ENCODE data around the gene LSM3. TPM values are rescaled to one million over a fixed set of nuclear protein-coding genes. Genes with fewer than 3 reads are reported as not detected.

The LSM3 gene
- total and polyA plus RNA-seq, 2 of the 4 experiments (the other 2 are of a cell fraction), result 3.4 to 11.5 TPM

GRCh38 chr3:14240366-14240765, 61.7 kb downstream of the LSM3 start:
- Histone ChIP-seq H3K14ac (replicated peaks; ENCODE audit: low read depth, low read length) (no peak overlapping the region), H3K23ac (ENCODE audit: low read depth, low read length) (no peak overlapping the region), H3K4ac (ENCODE audit: low read depth, low read length) (no peak overlapping the region), H2BK15ac (ENCODE audit: low read depth, low read length) (no peak overlapping the region), H2BK20ac (ENCODE audit: low read depth, low read length) (no peak overlapping the region; the same call in 1 of the 2 replicates), H3K79me1 (ENCODE audit: low read depth in 1 of 2, low read length in 2 of 2) (no peaks in the 10 kb centered on the region), H3K9me1 (ENCODE audit: insufficient read depth, low read length) (no peaks in the 10 kb centered on the region), H3K4me1 (ENCODE audit: control insufficient read depth, insufficient read depth, low read length) (peaks cover 15% of the 10 kb centered on the region), H2BK5ac (ENCODE audit: low read depth, low read length, poor library complexity, severe bottlenecking) (no peak overlapping the region), H2BK120ac (ENCODE audit: low read depth, low read length) (no peak overlapping the region), H3K27ac (ENCODE audit: insufficient read depth, low read length) (no peak overlapping the region), H3K9me3 (ENCODE audit: control insufficient read depth, insufficient read depth, low read length) (no peaks in the 10 kb centered on the region), H3K4me3 (ENCODE audit: insufficient read depth, low read depth, low read length) (no peak overlapping the region), H4K91ac (ENCODE audit: insufficient read depth, low read depth, low read length) (no peak overlapping the region), H3K27me3 (ENCODE audit: control insufficient read depth, insufficient read depth, low read length) (no peaks in the 10 kb centered on the region), H3K4me2 (ENCODE audit: low read depth, low read length) (no peak overlapping the region), H3K18ac (ENCODE audit: low read depth, low read length) (no peak overlapping the region), H4K20me1 (ENCODE audit: insufficient read depth, low read length) (no peaks in the 10 kb centered on the region), H3K36me3 (ENCODE audit: control insufficient read depth, insufficient read depth, low read length) (no peaks in the 10 kb centered on the region), H2AK5ac (ENCODE audit: low read depth, low read length) (no peak overlapping the region), H3K9ac (ENCODE audit: low read depth, low read length) (no peak overlapping the region), H3K56ac (ENCODE audit: extremely low read depth, insufficient read depth, low read length) (no peak overlapping the region), H2AFZ (replicated peaks; ENCODE audit: low read length, poor library complexity) (no peak overlapping the region), H4K5ac (ENCODE audit: low read depth, low read length) (no peak overlapping the region), H4K8ac (ENCODE audit: low read depth in 2 of 2, low read length in 2 of 2) (no peak overlapping the region), H2AK9ac (replicated peaks; ENCODE audit: low read depth, low read length, poor library complexity) (no peak overlapping the region)
- POLR2A ChIA-PET (ENCODE audit: unreplicated experiment), result no interaction called here
- in situ Hi-C loops (cut with MboI; ENCODE audit: low sequenced_read_pairs), result no loop called here
- DNase-seq (no peak), ATAC-seq (ENCODE audit: low read depth) (no peak)
- CTCF ChIA-PET, result no interaction called here
- BruUV-seq (replicated peaks), result no TSS peak
- no peak for TF ChIP-seq CHD1 (IDR thresholded peaks at IDR 0.05; ENCODE audit: low read depth, low read length)
- TF ChIP-seq USF2 (IDR thresholded peaks at IDR 0.05; ENCODE audit: low read depth, low read length), result no peak
- TF ChIP-seq POLR2A (IDR thresholded peaks at IDR 0.05; ENCODE audit: low read depth, low read length), result no peak
- no peak for TF ChIP-seq MAFK (IDR thresholded peaks at IDR 0.05; ENCODE audit: low read depth, low read length)
- no peak for TF ChIP-seq NFE2L2 (IDR thresholded peaks at IDR 0.05; ENCODE audit: low read depth, low read length)
- TF ChIP-seq SMC3 (IDR thresholded peaks at IDR 0.05; ENCODE audit: low read depth, low read length), result no peak
- dilution Hi-C loops (cut with HindIII; ENCODE audit: low sequenced_read_pairs, unreplicated experiment), result no loop called here
- intact Hi-C loops (cut with micrococcal nuclease), result no loop called here
- WGBS, 2 experiments (ENCODE audit: extremely low coverage in 2 of 2, insufficient read length in 1 of 2), result 60% methylated on average over 1 of the region's 4 CpGs; no CpG with 5 or more reads in 1 of the 2 experiments
